ENCODE measurements around the gene MAP4K3.
"Not testable (repeated sequence)": the region's sequence is repeated elsewhere in the genome, so short reads cannot be mapped to it uniquely, and the experiment has no call there.

MAP4K3 gene

DNA sequence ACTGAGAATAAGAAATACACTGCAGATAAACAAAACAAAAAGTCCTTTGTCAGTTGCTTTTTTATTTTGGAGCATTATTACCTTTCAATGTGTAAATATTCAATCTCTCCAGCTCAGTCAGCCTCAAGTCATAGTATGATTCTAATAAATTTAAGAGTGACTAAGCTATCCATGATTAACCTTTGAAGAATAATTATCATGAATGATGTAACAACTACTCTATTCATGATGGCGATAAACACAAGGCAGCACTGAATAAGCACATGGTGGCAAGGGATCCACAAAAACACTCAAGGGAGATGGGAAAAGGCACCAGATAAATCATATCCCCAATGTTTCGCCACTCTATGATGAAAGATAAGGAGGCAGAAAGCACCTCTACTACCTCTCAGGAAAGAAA, 67.0 kb downstream of the MAP4K3 start:
- no peak for DNase-seq (ENCODE audit: low spot score)

DNA sequence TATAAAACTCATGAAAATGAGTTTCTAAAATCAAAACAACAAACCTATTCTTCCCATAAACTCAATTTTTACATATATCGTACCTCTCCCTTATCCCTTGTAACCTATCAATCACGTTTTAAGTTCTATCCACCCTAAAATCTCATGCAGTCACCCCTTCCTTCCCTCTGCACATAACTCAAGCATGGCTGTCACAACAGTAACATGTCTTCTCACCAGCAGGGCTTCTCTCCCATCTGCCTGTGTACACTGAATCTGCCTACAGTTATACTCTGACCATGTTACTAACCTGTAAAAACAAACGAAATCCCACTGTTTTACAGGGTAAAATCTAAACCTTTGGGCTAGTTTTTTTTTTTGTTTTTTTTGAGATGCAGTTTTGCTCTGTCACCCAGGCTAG, 68.2 kb downstream of the MAP4K3 start:
- DNase-seq (ENCODE audit: low spot score) = no peak

DNA sequence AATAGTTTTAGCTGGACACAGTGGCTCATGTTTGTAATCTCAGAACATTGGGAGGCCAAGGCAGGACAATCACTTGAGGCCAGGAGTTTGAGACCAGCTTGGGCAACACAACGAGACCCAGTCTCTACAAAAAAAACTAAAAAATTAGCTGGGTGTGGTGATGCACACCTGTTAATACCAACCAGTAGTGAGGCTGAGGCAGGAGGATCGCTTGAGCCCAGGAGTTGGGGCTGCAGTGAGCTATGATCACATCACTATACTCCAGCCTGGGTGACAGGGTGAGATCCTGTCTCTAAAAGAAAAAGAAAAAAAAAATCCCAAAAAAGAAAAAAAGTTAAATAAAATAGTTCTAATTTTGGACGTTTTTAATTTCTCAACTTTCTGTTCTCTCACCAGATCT, 68.7 kb downstream of the MAP4K3 start:
- DNase-seq (ENCODE audit: low spot score) = no peak

DNA sequence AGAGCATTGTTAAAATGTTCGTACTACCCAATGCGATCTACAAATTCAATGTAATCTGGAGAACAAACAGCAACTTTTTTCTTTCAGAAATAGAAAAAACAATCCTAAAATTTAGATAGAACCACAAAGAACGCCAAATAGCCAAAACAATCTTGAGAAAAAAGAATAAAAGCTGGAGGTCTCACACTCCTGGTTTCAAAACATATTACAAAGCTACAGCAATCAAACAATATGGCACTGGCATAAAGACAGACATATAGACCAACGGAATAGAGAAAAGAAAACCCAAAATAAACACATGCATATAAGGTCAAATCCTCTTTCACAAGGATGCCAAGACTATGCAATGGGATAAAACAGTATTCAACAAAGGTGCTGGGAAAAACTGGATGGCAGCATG, 74.5 kb downstream of the MAP4K3 start:
- DNase-seq (ENCODE audit: low spot score) = no peak

DNA sequence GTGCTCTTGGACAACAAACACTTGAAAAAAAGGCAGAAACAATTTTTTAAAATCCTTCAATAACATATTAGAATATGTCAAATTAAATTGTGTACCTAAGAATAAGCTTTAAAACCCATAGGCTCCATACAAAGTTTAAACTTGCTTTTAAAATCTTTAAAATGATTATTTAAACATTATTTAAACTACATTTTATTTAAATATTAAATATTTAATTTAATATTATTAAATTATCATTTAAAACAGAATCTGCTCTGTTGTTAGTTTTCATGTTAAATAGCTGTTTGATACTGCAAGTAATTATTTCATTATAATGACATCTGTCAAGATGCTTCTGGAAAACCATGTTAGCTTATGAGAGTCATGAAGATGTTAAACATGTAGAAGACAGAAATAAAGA, 75.6 kb downstream of the MAP4K3 start:
- DNase-seq (ENCODE audit: low spot score) = no peak

DNA sequence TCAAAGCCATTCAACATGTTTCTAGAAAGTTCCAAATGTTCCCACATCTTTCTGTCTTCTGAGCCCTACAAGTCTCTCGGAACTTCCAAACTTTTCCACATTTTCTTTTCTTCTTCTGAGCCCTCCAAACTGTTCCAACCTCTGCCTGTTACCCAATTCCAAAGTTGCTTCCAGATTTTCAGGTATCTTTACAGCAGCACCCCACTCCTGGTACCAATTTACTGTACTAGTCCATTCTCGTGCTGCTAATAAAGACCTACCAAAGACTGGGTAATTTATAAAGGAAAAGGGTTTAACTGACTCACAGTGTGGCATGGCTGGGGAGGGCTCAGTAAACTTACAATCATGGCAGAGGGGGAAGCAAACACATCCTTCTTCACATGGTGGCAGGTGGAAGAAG, 76.7 kb downstream of the MAP4K3 start:
- not testable (repeated sequence) for DNase-seq (ENCODE audit: low spot score)

DNA sequence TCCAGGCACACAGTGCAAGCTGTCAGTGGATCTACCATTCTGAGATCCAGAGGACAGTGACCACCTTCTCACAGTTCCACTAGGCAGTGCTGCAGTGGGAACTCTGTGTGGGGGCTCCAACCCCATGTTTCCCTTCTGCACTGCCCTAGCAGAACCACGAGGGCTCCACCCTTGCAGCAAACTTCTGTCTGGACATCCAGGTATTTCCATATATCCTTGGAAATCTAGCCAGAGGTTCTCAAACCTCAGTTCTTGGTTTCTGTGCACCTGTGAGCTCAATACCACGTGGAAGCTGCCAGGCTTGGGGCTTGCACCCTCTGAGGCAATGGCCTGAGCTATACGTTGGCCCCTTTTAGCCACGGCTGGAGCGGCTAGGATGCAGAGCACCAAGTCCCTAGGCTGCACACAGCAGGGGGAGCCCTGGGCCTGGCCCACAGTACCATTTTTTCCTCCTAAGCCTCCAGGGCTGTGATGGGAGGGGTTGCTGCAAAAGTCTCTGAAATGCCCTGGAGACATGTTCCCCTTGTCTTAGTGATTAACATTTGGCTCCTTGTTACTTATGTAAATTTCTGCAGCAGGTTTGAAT, 77.5 kb downstream of the MAP4K3 start:
- no peak for DNase-seq (ENCODE audit: low spot score)

DNA sequence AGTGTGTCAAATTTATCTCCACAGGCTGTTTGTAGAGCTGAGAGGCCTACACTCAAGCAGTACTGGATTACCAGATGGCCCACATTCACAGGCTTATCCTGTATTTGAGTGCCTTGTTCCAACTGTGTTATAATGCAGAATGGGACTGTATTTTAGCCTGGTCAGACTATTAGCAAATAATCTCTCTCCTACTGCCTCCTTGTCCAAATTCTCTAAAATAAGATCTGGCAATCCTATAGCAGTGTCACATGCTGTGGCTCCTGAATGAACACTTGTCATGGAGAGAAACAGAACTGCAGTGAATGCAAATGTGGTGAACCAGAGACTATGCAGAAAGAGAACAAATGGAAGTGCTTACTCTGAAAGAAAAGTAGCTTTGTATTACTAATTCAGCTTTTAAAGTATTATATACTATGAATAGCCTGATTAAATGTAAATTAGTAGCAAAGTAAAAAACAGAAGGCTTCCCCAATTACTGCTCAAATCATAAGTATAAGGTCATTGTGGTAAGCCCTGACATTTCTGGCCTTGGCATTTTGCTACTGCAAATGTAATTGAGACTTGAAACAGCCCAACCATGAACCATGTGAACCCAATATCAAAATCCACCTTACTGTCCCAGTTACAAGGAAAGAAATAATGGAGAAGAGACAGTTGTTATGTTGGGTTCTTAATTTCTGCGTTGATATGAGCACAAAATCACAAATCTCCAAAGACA, 80.0 kb downstream of the MAP4K3 start:
- DNase-seq (ENCODE audit: low spot score) = no peak

DNA sequence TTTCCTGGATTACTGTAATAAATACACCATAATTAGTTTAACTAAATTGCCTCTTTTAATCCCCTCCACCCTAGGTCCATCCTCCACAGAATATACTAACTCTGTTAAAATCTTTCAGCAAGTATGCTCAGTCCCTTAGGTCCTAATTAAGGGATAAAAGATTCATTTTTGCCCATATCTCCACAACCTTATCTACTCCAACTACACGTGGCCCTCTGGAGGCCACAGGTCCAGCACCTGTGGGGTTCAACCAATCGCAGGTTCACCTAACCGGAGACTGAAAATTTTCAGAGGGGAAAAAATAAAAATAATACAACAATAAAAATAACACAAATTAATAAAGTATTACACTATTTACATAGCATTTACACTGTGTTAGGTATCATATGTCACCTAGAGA, 86.4 kb downstream of the MAP4K3 start:
- DNase-seq (ENCODE audit: low spot score) = no peak

DNA sequence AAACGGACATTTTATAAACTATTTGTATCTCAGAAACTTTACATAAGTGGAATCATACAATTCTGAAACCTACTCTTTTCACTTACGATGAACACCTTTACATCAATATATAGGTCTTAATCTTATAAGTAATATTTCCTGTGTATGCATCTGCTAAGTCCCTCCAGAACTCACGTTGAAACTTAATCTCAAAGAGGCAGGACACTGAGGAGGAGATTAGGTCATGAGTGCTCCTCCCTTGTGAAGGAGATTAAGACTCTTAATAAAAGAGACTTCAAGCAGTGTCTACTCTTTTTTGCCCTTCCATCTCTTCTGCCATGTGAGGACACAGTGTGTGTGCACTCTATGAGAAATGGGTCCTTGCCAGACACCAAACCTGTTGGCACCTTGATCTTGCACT, 98.6 kb downstream of the MAP4K3 start:
- DNase-seq (ENCODE audit: low spot score) = no peak

DNA sequence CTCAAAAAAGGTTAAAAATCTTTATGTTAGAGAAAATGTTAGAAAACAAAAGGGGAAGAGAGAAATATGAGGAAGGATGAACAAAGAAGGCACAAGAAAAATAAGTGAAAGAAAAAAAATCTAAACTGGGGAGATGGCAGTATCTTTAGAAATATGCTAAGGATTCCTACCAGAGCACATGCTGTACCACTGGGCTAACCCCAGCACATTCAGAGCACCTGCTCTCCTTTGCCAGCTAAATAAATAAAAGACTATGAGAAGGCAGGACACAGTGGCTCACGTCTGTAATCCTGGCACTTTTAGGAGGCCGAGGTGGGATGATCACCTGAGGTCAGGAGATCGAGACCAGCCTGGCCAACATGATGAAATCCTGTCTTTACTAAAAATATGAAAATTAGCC, 101.2 kb downstream of the MAP4K3 start:
- no peak for DNase-seq (ENCODE audit: low spot score)

DNA sequence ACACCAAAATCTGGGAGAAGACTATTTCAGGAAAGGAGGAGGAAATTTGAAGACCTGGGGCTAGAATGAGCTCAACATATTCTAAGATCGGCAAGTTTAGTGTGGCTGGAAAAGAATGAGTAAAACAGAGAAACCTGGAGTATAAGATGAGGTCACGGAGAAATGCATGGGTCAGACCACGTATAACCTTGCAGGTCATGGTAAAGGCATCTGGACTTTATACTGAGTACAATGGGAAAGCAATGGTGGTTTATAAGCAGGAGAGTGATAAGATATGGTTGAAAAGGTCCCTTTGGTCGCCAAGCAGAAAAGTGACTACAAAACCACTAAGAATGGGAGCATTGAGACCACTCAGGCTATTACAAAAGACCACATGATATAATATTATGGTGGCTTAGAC, 102.1 kb downstream of the MAP4K3 start:
- DNase-seq (ENCODE audit: low spot score) = no peak

DNA sequence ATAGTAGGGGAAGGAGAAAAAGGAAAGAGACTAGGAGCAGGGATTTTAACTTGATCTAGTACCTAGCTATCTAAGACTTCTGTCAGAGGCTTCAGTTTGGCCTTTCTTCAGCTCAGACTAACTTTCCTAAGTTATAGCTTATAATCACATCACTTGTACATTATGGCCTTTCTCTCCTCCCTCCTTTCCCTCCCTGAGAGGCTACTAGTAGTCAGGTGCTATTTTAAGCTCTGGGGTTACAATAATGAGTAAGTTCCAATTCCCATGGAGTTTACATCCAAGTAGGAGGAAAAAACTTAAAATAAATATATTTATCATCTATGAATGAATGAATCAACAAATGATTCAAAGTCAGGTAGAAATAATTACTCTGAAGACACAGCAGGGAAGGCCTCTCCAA, 102.6 kb downstream of the MAP4K3 start:
- DNase-seq (ENCODE audit: low spot score) = no peak

DNA sequence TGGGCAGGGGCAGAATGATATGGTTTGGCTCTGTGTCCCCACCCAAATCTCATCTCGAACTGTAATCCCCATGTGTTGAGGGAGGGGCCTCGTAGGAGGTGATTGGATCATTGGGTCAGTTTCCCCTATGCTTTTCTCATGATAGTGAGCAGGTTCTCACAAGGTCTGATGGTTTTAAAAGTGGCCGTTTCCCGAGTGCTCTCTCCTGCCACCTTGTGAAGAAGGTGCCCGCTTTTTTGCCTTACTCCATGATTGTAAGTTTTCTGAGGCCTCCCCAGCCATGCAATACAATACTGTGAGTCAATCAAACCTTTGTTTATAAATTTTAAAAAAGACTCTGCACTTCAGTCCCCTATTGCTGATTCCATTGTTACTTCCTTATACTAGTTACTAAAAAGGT, 110.4 kb downstream of the MAP4K3 start:
- no peak for DNase-seq (ENCODE audit: low spot score)

DNA sequence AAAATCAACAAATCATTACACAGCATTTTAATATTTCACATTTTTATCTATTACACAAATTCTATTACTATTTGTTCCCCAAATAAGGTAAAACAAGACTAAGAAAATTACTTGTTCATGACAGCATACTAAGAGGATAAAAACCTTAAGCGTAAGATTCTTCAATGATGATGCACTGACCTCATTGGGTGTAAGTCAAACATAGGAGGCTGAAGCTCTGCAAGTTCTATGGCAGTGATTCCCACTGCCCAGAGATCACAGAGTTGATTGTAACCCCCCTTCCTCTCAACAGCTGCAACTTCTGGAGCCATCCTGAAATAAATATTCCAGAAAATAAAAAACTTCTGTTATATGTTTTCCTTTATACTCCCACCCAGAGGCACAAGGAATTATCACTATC, 111.1 kb downstream of the MAP4K3 start:
- no peak for DNase-seq (ENCODE audit: low spot score)

DNA sequence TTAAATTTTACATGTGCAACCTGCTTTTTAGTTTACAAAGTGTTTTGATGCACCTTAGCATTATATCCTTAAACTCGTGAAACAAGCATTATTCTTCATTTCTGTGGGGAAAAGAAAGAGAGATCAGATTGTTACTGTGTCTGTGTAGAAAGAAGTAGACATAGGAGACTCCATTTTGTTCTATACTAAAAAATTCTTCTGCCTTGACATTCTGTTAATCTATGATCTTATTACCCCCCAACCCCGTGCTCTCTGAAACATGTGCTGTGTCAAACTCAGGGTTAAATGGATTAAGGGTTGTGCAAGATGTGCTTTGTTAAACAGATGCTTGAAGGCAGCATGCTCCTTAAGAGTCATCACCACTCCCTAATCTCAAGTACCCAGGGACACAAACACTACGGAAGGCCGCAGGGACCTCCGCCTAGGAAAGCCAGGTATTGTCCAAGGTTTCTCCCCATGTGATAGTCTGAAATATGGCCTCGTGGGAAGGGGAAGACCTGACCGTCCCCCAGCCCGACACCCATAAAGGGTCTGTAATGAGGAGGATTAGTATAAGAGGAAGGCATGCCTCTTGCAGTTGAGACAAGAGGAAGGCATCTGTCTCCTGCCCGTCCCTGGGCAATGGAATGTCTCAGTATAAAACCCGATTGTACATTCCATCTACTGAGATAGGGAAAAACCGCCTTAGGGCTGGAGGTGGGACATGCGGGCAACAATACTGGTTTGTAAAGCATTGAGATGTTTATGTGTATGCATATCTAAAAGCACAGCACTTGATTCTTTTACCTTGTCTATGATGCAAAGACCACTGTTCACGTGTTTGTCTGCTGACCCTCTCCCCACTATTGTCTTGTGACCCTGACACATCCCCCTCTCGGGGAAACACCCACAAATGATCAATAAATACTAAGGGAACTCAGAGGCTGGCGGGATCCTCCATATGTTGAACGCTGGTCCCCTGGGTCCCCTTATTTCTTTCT, 115.7 kb downstream of the MAP4K3 start:
- not testable (repeated sequence) for DNase-seq (ENCODE audit: low spot score)

DNA sequence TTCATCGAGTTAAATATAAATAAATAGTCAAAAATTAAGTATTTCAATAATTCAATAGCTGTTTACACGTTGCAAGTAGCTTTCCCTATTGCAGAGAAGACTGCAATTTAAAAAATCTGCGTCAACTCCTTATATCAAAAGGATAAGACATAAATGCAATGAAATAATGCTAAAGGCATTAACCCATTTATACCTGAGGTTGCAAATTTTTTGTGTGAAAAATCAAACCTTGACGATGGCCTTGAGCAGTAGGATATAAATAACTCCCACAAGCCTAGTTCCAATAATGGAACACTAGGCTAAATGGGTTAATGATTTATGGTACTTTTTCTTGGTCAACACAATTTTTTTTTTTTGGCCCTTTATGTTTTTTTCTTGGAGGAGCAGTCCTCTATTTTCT, 116.9 kb downstream of the MAP4K3 start:
- DNase-seq (ENCODE audit: low spot score) = no peak

DNA sequence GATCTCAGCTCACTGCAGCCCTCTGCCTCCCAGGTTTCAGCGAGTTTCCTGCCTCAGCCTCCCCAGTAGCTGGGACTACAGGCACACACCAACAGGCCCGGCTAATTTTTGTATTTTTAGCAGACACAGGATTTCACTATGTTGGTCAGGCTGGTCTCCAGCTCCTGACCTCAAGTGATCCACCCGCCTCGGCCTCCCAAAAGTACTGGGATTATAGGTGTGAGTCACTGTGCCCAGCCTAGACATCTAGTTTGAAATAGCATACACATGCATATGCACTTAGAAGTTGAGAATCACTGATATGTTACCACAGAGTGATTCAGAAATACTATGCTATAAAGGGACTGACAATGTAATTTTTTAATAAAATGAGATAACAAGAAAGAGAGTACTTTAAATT, 123.5 kb downstream of the MAP4K3 start:
- peak; percentile 34 for DNase-seq (ENCODE audit: low spot score)

DNA sequence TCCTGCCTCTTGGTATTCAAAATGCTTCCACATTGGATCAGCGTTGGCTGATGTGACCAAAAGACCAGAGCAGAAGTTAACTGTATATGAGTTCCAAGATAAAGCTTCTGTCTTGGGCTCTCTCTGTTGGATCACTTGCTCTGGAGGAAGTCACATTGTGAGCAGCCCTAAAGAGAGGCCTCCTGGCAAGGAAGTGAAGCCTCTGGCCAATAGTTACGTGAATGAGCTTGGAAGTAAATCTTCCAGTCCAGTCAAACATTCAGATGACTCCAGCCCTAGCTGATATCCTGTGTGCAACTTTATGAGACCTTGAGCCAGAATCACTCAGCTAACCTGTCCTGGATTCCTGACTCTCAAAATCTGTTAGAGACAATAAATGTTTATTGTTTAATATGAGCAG, 125.6 kb downstream of the MAP4K3 start:
- DNase-seq (ENCODE audit: low spot score) = no peak

DNA sequence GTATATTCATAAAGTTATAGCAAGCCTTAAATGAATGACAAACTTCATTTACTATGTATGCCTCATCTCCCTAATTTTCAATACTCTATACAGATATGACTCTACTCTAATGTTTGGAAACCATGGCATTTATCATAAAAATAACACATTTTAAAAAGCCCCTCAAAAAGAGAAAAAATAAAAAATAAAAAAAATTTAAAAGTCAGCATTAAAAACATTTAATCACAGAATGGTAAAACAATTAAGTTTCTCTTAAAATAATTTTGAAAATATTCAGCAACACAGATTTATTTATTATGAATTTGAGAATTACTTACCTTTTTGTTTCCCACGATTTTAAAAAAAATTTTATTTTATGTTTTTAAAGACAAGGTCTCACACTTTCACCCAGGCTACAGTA, 128.3 kb downstream of the MAP4K3 start:
- DNase-seq (ENCODE audit: low spot score) = no peak

DNA sequence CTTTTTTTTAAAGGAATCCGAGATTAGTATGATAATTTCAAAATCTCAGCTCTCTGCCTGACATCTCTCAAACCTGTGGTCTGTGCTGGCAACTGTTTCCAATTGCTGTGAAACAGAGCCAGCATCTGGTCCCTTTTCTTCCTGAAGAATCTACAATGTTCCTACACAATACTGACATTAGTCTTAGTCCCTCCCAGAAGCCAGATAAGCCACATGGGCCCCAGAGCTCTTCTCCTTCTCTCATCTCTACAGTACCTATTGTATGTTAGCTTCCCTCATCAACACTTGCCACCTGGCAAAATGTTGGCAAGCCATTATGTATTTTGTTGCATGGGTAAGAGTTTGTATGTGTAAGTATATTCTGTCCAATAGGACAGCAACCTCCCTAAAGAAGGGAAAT, 130.5 kb downstream of the MAP4K3 start:
- DNase-seq (ENCODE audit: low spot score) = peak; percentile 9

DNA sequence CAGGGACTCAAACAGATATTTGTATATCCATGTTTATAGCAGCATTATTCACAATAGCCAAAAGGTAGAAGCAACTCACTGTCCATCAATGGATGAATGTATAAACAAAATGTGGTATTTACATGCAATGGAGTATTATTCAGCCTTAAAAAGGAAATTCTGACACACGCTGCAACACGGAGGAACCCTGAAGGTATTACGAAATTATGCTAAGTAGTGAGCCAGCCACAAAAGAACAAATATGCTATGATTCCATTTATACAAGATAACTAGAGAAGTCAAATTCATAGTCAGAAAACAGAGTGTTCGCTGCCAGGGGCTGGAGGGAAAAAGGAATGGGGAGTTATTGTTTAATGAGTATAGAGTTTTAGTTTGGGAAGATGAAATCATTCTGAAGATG, 132.4 kb downstream of the MAP4K3 start:
- no peak for DNase-seq (ENCODE audit: low spot score)

DNA sequence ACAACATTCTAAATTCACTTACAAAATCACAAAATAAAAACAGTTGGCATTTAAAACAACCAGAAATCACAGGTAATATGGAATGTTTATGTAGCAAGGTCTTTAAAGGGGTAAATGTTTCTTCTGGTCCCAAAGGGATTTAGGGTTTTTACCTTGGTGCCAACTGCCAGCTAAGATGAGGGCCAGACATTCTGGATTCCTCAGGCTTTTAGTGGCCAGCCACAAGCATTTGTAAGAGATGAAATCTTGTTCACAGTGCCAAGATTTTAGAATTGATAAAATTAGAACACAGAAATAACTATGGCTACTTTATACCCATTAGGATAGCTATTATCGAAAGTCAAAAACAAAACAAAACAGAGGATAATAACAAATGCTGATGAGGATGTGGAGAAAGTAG, 132.9 kb downstream of the MAP4K3 start:
- peak; percentile 61 for DNase-seq (ENCODE audit: low spot score)

All from GM03348 (cell line).